ENCODE data around the gene TMEM47.

The TMEM47 gene

DNA sequence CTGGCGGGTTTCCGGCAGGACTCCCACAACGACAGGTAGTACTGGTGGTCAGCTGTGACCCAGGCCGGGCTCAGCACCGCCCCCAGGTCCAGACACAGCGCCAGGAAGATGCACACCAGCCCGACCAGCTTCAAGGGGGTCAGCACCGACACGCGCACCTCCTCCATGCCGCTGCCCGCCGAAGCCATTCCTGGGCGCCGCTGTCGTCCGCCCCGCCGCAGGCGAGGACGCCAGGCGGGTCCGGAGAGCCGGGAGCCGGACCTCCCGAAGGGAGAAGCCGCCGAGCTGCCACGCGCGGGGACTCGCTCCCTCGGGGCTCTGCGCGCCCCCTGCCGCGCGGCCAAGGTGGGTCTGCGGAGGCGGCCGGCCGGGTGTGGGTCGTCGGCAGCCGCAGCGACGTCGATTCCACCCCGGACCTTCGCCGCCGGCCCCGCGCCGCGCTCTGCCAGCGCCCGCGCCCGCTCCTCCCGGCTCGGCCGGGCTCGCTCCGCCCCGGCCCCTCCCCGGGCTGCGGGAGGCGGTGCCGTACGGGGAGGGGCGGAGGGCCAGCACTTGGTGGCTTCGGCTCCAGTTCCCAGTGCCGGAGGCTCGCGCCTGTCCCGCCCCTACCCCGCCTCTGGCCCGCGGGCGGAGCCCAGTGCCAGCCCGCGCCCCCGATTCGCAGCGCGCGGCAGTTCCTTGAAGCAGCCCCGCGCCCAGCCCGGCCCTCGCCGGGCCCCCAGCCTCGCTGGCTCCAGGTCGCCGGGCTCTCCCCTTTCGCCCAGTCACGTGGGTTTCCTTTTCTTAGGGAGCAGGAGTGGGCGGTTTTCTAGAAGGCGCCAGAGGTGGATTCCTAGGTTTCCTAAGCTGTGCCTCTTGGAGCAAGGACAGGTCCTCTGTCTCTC is at the start of gene TMEM47:
TMEM47 (minus strand) TSS at position 444 of the 884 bp plus-strand sequence; CDS start at position 188, 256 bp downstream.
- FAIRE-seq, result no peak

DNA sequence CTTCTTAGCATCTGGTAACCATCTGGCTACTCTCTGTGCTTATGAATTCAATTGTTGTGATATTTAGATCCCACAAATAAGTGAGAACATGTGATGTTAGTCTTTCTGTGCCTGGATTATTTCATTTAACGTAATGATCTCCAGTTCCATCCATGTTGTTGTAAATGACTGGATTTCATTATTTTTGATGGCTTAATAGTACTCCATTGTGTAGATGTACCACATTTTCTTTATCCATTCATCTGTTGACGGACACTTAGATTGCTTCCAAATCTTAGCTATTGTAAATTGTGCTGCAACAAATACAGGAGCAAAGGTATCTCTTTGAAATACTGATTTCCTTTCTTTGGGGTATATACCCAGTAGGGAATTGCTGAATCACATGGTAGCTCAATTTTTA is 30.0 kb upstream of the TMEM47 start:
- no peak for FAIRE-seq

DNA sequence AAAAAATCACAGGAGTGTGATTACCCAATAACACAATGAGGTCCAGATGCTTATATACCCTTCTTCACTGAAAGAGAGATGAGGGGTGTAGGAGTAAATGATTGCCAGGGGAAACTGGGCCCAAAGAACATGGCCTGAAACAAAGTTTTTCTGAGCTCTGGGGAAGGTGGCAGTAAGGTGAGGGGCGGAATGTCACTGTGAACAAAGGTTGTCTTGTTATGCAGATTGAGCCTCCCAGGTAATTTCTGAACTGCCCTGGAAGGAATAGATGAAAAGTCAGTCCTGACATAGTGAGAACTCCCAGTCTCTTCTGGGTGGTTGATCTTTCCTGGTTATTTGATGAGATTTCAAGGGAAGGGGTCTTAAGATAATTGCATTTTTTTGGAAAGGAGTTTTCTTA is 2.5 kb upstream of the TMEM47 start:
- no peak for FAIRE-seq

DNA sequence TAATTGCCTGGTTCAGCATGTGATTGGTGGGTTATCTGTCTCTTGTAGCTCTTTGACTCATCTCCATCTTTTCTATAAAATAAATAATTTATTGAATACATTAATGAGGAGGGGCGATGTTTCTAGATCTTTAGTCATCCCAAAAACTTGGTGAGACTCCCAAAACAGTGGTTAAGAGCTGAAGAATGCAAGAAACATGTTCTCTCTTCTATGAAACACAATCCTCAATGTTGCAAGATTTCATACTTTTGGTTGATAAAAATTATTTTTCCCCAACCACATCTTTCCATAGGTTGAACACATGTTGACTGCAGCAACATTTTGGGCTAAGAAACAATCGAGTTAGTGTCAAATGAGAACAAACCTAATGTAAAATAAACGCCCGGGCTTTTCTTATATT is 1.2 kb upstream of the TMEM47 start:
- no peak for FAIRE-seq

DNA sequence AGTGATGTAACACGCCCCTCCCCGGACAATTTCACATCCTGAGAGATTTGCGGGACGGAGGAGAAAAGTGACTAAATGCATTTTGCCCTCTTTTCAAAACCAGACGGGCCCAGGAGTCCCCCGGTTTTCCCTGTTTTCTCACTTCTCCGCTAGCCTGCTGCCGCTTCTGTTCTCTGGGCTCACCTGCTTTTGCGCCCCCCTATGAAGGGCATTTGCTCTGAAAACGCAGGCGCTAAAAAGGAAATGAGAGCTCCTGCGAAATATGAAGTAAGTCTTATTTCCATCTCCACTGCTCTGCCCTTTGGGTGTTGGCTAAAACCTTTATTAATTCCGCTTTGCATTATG is 613 bp upstream of the TMEM47 start:
- no peak for FAIRE-seq

DNA sequence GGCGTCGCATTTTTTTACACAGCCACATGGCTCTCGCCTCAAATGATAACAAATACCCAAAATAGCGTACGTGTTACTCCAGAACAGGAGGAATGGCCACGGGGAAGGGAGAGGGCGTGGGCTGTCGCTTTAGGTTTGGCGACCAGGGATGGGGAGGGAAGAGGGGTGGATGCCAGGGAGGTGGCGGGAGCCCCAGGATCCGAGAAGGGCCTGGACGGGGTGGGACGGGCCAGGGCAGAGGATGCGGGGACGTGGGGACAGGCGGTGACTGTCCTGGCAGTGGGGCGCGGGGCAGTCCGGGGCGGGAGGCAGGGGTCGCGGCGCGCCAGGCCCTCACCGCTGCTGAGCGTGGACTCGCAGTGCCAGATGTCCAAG is 631 bp downstream of the TMEM47 start:
- FAIRE-seq, result no peak

DNA sequence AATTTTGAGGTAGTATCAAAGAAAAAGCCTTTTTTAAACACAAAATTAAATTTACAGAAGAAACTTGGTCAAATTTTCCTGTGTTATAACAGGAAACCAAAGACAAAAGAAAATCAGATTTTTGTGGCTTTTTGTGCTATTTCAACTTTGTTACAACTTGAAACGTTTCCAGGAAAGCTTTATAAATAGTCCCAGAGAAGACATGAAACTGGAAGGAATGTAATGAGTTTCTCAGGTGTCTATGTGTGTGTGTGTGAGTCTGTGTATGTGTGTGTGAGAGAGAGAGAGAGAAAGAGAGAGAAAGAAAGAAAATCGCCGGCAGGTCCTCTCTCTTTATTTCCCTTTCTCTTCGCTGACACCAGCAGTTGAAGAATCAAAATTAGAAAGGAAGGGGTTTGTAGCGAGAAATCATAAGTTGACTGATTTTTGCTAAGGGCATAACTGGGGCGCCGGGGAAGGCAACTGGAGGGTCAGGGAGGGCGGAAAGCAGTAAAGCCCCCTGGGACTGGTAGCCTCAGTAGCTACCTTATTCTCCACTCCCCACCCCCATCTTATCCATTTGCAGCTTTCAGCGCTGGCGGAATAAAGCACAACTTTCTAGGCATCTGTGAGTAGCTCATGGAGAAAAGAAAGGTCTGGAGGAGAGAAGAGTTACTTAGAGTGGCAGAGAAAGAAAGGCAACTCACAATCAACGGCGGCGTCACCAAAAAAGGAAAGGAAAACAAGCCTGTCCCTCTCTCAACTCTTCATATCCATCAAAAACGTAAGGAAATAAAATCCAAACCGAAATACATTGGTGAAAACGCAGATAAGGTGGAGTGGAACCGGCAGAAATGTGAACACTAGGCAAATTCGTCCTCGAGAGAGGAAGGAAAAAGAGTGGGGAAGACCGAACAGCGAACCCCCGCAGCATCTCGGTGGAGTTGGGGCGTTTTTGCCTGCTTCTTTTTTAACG is 1.3 kb downstream of the TMEM47 start:
- FAIRE-seq, result no peak

DNA sequence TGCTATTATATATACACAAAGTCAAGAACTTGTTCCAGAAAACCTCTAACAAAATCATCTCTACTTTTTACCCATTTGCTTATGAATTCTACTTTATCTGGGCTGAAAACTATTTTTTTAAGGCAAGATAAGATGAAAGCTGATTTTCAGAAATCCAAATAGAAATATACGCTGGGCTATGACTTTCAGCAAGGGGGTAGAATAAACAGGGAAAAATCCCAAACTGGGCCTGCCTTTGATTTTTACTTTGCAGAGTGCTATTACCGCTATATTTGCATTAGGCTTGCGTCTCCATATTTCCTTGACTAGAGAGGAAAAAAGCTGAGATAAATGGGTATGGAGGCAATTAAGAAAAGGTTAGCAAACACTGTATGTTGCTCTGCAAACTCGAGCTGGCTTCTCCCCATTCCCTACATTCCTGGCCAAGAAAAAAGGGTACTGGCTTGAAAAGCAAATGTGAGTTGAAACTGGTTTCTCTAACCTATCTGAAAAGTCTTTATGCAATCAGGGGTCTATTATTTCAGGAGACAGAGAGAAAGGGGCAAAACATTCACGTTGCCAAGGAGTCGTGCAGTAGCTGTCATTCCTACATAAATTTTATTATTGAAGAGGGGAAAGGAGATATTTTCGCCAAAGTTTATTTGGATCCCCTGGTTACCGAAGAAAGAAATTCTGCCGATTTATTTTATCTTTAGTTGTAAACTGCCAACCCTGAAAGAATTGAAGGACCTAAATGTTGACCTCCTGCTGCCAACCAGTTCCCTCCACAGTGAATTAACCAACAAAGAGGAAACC is 2.2 kb downstream of the TMEM47 start:
- no peak for FAIRE-seq

DNA sequence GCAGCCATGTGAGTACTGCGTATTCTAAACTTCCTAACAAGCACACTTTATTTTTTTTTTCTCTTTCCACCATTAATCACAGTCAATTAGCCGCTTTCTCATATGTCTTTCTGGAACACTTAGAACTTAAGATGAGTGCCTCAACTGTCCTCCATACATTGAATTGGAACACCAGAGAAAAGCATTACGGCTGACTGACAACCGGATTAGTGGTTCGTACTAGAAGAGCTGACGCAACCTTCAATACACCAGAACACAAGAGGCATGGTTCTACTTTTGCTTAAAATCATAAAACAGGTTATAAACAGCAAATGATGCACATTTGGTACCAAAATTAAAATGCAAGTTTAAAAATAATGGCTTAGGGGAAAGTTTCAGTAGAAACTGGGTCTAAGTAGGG is 3.3 kb downstream of the TMEM47 start:
- FAIRE-seq, result no peak

DNA sequence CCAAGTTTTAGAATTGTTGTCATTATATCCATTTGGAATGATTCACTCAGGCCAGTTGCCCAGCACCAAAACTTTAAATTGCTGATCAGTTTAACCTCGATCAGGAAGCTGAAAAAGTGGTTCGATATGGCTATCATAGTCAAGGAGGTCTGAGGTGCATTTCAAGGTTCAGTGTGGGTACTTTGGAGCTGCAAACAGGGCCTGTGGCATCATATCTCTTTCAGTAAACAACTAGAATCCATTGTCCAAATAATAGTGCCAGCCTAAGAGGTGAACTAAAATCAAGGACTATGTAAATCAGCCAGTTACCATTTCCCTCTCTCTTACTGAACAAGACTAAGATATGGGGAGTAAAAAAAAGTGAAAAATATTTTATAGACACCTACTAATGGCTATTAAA is 14.2 kb downstream of the TMEM47 start:
- FAIRE-seq, result no peak

DNA sequence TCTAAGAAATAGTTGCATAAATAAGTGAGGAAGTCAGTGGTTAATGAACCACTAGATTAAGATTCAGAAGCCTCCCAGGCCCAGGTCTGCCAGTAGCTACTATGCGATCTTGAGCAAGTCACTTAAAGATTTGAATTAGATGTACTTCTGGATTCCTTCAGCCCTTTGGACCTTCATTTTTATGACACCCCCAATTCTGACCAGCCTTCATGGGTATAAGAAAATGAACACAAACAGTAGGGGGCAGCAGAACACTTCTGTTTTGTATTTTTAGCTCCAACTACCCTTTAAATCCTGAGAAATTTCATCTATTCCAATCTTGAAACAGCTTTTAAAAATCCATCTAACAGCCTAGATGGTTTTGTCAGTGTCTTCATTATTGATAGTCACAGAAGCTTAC is 19.0 kb downstream of the TMEM47 start:
- peak; percentile 76 for FAIRE-seq

DNA sequence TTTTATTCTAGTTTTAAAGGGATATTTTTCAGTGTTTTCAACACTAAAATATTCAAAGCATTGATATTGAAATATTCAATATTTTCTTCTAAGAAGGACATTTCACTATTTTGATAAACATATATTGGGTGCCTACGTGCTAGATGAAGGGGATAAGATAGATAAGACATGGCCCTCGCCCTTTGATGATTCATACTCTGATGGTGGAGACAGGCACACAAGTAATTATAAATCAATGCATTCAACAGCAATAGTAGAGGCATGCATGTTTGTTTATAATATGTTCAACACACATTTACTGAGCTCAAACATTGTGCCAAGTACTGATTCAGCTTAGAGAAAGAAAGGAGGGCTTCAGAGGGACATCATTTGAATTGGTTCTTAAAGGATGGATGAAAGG is 22.7 kb downstream of the TMEM47 start:
- FAIRE-seq, result no peak

DNA sequence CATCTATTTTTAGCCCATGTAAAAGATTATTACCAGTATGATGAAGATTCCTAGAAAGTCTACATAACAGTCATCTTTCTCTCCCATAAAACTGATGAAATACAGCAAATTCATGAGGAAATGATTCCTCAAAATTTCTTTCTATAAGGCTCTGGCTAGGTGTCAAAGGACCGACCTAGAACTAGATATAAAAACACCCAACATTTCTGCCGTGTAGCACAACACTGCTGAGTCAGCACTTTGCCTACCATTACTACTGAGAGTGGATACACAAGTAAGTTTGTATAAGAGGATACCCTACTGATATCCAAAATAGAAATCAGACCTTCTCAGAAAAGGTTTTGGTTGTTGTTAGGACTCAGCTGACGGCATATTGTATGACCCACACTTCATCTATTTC is 24.7 kb downstream of the TMEM47 start:
- no peak for FAIRE-seq

DNA sequence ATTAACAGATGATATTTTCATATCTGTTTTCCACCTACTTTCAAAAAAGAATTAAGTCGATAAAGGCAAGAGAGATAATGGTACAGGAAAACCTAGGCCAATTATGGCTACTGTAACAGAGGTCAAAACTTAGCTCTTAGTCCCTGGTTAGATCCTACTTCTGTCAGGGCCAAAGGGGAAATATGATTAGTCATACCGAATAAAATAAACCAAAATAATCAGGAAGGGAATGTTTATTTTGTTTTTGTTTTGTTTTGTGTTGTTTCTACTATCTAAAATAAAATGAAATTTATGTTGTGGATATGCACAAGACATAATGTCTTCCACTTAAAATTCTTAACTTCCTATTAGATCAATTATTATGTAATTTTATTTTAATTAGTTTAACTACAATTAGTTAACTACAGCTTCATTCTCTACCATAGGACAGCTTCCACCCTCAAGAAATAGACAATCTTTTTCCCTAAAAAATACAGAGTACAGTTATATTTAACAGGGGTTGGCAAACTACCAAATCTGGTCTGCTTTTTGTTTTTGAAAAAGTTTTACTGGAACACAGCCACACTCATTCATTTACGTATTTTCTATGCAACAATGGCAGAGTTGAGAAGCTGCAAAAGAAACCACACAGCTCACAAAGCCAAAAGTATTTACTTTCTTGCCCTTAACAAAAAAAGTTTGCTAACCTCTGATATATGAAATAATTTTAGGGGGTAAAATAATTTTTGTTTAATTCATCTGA is 25.4 kb downstream of the TMEM47 start:
- FAIRE-seq, result no peak

DNA sequence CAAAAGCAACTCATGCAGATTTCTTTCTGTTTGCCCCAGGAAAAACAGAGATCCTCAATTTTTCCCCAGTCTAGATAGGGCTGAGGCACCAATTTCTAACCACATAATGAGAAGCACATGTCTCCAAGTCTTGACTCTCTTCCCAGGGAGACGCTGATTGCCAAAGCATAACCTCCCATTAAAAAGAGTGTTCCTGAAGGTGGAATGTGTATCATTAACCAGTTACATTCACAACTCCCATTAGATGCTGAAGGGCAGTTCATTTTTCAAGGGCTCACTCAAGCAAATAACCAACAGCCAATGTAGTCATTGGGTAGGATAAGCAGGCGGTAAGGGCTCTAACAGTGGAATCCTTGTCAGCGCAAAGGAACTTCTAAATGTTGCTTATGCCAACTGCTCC is 27.5 kb downstream of the TMEM47 start:
- no peak for FAIRE-seq

DNA sequence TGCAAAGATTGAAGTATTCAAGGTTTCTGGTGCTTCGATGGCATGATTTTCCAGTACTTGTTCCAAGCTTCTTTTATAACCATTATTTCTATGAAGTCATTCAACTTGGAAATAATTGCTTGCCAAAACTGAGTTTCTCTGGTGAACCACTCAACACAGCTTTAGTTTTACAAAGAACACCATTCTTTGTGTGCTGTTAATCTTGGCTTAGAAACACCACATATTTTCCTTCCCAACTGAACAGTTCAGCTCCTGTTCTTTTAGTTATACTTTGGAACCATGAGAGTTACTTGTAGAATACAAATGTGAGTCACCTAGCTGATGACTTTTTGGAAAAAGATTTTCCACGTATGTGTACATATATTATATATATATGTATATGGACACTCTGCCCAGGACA is 32.7 kb downstream of the TMEM47 start:
- FAIRE-seq, result no peak

DNA sequence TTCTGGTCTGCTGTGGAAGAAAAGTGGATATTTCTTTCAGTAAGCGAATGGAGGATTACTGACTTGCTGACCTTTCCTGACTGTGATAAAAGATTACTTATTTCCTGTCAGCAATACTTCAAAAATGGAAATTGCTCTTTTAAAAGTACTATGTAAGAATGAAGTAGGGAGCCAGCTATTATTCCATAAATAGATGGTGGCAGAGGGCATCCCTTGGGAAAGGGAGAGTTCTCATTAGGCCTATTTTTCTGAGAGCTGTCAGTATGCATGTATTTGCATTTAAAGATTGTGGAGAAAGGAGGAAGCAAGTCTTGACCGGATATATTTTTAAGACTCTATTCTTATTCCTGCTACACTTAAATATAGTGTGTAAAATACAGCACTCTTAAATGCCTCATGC is 37.2 kb downstream of the TMEM47 start:
- FAIRE-seq, result no peak

DNA sequence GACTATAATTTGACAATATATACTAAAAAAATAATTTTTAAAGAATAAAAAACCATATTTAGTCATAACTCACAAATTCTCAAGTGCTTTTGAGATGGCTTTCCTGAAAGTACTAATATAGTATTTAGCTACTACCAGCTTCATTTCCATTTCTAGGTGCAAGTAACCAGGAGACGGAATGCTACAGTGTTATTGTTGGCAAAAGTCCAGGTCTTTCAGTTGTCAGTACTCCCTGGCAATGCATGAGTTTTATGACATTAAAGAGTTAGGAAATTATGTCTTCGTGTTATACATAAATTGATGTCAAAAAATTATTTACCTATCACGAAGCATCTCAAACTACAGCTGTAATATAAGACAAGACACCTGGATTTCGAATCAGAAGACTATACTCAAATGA is 45.0 kb downstream of the TMEM47 start:
- no peak for FAIRE-seq

DNA sequence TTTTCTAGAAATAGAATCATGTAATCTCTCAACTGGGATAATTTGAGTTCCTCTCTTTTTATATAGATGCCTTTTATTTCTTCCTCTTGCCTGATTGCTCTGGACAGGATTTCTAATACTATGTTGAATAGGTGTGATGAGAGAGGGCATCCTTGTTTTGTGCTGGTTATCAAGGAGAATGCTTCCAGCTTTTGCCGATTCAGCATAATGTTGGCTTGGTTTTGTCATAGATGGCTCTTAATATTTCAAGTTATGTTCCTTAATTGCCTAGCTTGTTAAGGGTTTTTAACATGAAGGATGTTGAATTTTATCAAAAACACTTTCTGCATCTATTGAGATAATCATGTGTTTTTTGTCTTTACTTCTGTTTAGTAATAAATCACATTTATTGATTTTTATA is 58.7 kb downstream of the TMEM47 start:
- FAIRE-seq, result no peak

DNA sequence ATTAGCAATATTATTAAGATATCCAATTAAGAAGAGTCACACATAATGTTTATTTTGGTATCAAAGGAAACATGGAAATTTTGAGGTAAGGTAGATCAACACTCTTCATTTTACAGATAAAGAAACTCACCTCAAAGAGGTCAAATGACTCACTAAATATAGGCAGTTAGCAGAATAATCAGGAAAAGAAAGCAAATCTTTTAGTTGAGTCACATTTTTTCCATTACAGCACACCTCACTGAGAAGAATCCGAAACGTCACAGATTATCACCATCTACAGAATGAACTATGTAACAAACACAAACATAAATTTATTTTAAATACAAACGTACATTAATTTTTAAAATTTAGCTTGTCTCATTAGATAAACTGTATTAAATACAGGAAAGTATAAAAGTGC is 70.1 kb downstream of the TMEM47 start:
- FAIRE-seq, result no peak

DNA sequence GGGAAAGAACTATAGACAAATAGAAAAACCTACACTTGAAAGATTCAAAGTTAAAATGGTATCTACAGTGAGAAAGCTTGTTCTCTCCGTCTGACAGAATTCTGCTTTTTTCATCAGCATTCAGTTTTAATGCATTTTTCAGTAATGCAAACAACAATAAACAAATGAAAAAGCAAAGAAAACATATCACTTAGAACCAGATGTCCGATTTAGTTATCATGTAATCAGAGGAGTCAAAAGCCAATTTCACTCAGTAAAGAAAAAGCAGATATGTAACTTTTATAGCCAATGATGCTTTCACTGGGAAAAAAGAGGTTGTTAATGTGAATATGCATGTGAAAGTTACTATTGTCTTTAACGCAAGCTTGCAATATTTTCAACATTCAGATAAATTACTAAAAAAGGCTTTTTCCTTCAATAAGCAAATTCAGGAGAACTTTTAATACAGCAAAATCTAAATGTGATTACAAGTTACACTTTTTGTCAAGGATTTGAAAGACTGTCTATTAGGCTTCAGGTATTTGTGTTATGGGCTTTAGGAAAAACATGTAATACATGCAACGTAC is 70.7 kb downstream of the TMEM47 start:
- no peak for FAIRE-seq

DNA sequence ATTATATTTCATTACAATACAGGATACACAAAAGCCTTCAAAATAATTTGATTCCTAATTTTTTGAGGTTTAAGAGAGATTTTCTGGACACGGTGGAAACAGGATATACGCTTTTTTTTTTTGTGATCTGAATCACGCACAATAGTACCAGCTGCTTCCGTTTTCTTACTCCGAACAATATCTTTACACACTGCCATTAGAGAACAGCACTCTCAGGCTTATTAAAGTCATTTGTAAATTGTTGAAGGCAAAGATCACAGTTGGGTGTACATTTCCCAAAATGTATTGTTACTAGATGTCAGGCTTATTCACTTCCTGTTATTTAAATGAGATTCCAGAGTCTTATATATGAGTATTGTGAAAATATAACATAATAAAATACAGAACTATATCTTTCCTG is 71.5 kb downstream of the TMEM47 start:
- no peak for FAIRE-seq

Measured in A204.1 (cell line).